Stromal cell of bone marrow (primary cell): Measurements from ENCODE around the gene HEATR1.
"Not testable (repeated sequence)": the region's sequence is repeated elsewhere in the genome, so short reads cannot be mapped to it uniquely, and the experiment has no call there.

Experiments used
- DNase-seq: peaks from one replicate; pipeline ENCODE4 v3.0.0-alpha.2; 2012; ENCODE audit warnings: low read depth

Gene HEATR1

GRCh38 chr1:236603991-236604904 lies at the start of gene HEATR1:
Gene HEATR1, minus strand, starts transcription at chr1:236604516. Its CDS starts 421 bp downstream, at chr1:236604095.
- peak; percentile 92 for DNase-seq

GRCh38 chr1:236645016-236645680 lies 40.8 kb upstream of the HEATR1 start:
- no peak for DNase-seq

DNA sequence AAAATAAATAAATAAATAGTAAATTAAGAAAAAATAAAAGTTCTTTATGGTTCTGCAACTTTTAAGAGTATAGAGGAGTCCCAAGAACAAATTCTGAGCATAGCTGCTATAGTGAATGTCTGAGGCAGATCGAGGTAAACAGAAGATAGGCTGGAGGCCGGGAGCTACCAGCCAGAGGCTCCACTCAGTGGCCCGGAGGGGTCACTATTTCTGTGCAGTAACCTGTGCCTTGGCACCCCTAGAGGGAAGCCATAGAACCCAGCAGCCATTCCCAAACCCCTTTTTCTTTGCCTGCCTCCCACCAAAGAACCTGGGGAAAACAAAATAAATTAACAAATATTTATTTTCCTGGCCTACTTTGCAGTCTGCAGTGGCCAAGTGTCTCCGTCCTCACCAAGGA lies 38.4 kb upstream of the HEATR1 start:
- DNase-seq: no peak

DNA sequence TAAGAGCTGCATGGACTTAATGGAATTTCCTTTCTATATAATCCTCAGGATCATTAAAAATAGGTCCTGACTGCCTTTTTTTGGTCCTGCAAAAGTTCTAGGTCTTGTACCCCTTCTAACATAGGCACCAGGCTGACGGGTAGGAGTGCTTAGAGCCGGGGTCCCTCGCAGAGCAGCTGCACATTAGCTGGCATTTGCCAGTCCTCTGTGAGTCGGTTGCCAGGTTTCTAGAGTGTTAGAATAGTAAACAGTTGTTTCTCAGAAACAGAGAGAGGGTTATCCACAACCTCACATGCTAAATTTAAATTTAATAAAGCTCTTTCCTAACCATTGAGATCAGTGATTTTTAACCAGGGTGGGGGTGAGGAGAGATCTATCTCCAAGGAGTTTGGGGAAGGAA lies 35.4 kb upstream of the HEATR1 start:
- DNase-seq: no peak

DNA sequence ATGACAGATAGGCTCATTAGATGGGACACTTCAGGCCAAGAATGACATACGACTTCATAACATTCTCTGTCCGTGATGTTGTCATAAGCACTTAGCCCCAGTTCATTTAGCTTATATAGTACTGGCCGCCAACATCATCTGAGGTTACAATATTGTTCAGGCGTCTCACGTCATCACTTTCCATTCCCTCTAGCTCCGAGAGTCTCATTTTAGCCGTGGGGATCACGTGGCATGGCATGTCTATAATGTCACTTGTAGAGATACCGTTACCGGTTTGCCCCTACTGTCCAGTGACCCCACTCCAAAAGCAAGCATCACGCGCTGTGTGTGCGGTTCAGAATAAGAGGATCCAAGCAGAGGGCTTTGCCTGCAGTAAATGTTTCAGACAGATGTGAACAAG lies 34.6 kb upstream of the HEATR1 start:
- no peak for DNase-seq

GRCh38 chr1:236636017-236636416 lies 31.7 kb upstream of the HEATR1 start:
- DNase-seq: no peak

GRCh38 chr1:236627727-236628408 lies 23.6 kb upstream of the HEATR1 start:
- DNase-seq: no peak

GRCh38 chr1:236623371-236624166 lies 19.3 kb upstream of the HEATR1 start:
- DNase-seq: no peak

- DNase-seq: no peak
These were observed 18.1 kb upstream of the HEATR1 start for GRCh38 chr1:236622407-236622806.

- DNase-seq: peak; percentile 3
These were observed 15.1 kb upstream of the HEATR1 start for GRCh38 chr1:236619398-236619797.

DNA sequence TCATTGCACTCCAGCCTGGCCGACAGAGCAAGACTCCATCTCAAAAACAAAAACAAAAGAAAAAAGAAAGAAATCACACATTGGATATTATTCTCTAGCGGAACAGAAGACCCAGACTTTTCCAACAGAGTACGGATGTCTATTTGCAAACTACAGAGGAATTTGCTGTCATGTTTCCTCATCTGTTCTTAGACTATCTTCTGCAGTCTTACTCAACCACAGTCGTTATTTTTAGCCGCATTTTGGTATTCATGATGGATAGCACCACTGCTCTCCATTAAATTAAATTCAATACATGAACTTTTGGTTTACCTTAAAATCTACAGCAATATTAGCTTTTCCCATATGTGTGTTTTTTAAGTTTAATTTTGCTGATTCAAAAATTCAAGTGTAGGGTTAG lies 14.2 kb upstream of the HEATR1 start:
- DNase-seq: no peak

GRCh38 chr1:236615399-236616148 lies 11.3 kb upstream of the HEATR1 start:
- DNase-seq: no peak

- no peak for DNase-seq
These were observed 8.0 kb upstream of the HEATR1 start for GRCh38 chr1:236612349-236612748.

- DNase-seq: peak; percentile 31
These were observed 4.8 kb upstream of the HEATR1 start for GRCh38 chr1:236608930-236609726.

DNA sequence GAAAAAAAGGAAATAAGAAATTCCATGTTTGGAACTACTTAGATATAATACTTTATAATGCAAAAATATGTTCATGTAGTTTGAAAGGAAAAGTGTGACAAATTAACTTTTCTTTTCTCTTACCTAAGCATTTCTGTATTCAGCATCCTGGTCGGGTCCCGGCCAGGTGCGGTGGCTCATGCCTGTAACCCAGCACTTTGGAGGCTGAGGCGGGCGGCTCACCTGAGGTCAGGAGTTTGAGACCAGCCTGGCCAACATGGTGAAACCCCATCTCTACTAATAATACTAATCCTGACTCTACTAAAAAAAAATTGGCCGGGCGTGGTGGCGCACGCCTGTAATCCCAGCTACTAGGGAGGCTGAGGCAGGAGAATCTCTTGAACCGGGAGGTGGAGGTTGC lies 3.3 kb upstream of the HEATR1 start:
- DNase-seq: not testable (repeated sequence)

DNA sequence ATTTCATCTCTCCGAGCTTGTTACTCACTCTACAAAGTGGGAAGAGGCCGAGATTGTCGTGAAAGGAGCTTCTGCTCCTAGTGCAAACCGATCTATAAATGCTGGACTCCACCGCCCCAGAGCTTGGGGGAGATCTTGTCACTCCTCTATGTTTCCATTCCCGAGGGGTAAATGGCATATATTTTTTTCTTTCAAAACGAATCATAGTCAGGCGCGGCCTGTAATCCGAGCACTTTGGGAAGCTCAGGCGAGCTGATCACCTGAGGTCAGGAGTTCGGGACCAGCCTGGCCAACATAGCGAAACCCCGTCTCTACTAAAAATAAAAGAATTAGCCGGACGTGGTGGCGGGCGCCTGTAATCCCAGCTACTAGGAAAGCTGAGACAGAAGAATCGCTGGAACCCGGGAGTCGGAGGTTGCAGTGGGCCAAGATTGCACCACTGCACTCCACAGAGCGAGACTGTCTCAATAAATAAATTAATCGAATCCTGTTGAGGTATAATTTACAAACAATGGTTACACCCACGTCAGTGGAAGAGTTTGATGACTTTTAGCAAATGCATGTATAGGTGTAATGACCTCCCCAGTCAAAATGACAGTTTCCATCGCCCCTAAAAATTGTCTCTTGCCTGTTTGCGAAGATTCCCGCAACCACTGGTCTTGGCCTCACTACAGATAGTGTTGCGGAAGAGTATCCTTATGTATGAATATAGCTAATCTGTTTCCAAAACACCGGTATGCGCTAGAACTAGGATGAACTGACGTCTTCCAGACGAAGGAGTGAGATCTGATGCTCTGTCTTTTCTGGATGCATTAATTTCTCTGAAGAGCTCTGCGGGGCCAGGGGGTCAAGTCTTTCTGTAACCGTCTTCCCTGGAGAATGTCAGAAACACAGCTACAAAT lies 840 bp upstream of the HEATR1 start:
- no peak for DNase-seq

- DNase-seq: no peak
These were observed 2.1 kb downstream of the HEATR1 start for GRCh38 chr1:236602171-236602570.

DNA sequence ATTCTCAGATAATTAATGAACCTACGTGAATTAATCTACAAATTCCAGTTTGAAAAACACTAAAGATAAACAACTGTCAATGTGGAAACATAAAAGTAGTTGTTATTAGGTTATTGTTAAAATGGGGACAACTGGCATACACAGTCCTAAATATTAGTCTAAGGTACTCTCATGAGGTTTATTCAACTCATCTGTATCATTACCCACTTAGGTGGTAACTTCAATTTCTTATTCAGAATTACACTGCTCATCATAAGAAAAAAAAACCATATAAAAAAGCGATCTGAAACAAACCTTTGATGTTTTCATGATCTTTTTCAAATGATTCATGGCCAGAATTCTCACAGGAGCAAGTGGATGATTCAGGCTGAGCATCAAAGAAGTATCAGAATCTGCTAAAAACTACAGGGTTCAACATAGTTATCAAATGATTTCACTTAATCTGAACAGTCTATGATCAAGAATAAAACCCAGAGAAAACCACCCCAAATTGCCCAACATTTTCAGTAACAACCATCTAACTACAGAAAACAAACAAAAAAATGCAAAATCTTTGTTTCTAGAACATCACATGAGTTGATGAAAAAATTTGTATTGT lies 13.7 kb downstream of the HEATR1 start:
- peak; percentile 1 for DNase-seq

DNA sequence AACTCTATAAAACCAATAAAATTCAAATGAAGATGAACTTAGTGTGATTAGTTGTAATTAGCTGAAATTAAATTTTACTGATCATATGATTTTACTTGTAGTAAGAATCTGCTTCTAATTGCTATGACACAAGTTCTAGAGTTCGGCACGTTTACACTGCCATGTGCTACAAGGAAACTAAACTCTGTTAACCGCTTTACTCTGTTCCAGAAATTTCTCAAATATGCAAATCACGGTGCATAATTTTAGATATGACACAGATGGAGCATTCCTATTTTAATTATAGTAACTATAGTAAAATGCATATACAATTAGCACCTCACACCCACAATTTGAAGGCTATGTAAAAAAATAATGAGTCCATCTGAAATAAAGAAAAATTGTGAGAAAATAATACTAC lies 14.8 kb downstream of the HEATR1 start:
- DNase-seq: no peak
